Hepatocyte (in vitro differentiated cells): Measurements from ENCODE around the gene KASH5.

Source experiments
- CTCF ChIP-seq: fragments of 200-600 bp; sonication (generic); IDR thresholded peaks from 2 replicates; pipeline ENCODE4 v1.5.1; 2016; ENCODE audit warnings: antibody characterized with exemption, mild to moderate bottlenecking; ENCODE audit not compliant: poor library complexity
- EZH2 ChIP-seq: fragments of 200-600 bp; sonication (generic); IDR thresholded peaks from 2 replicates; pipeline ENCODE4 v1.6.1; 2016; ENCODE audit warnings: antibody characterized with exemption, mild to moderate bottlenecking, borderline replicate concordance

GRCh38 chr19:49450405-49450804, 62.4 kb downstream of the KASH5 start:
- no peak for TF ChIP-seq CTCF
- no peak for TF ChIP-seq EZH2
